ENCODE data around the gene SLC2A4.

The SLC2A4 gene

DNA sequence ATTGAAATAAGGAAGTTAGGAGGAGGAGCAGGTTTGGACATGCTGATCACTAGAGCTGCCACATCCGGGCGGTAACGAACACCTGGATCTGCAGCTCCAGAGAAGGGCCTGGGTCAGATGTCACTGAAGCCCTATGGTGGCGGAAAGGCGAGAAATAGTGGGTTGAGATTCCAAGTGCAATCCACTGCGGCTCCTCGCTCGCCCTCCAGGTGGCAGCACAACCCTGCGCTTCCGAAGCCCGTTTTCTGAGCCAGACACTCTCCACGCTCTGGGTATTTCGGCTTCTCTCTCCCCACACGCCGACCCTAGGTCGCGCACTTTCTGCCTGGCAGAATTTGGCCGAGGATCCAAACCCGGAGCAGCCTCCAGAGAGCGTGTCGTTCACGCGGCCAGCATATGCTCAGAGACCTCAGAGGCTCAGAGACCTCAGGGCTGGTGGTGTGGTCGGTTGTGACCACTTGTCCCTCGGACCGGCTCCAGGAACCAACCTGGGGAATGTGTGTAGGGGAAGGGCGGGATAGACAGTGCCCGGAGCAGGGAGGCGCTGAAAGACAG lies 922 bp upstream of the SLC2A4 start:
- peak; percentile 79 for DNase-seq

DNA sequence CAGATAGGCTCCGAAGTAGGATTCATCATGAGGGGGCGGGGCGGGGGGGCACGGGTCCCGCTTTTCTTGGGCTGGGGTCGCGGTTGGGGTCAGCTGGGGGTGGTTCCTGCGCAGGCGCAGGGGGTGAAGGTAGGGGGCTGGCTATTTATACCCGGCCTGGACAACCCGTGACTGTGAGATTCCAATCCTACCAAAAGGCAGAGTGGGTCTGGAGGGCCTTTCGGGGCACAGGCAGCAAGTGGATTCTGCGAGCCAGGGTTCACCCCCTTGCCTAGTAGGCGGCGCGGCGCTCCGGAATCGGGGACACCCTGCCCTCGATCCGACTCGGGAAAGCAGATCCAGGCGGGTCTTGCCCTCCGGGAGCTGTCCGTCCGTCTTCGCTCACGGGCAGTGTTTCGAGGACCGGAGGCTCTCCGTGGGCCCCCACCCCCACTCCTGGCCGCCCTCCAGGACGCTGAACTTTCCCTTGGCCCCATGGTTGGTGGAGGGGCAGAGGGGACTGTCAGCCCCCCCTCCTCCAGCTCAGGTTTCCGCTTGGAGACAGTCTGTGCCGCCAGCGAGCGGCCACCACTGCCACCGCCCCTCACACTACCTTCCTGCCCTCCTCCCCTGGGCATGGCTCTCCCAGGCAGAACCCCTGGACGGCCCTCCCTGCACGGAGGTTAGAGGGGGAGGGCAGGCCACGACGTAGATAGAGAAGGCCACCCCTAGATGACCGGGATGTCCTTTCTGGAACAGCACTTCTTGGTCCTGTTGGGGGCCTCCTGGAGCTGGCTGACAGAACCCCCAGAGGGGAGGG lies 634 bp downstream of the SLC2A4 start:
- no peak for DNase-seq

DNA sequence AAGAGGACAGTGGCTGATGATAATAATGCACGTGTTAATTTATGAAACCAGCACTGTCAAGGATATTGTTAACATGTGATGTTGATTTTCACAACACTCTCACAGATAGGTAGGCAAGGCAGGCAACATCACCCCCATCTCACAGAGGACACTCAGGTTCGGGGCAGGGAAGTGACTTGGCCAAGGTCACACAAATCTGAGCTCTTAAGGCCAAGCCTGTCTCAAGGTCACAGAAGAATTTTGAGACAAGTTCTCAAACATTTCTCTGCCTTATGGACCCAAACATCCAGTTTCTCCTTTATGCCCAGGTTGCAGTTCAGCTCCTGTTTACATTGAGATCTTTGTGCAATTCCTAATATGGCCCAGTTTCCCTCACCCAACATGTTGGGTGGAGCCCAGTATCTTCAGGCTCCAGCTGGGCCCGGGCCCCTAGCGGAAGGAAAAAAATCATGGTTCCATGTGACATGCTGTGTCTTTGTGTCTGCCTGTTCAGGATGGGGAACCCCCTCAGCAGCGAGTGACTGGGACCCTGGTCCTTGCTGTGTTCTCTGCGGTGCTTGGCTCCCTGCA lies 1.3 kb downstream of the SLC2A4 start:
- DNase-seq = no peak

DNA sequence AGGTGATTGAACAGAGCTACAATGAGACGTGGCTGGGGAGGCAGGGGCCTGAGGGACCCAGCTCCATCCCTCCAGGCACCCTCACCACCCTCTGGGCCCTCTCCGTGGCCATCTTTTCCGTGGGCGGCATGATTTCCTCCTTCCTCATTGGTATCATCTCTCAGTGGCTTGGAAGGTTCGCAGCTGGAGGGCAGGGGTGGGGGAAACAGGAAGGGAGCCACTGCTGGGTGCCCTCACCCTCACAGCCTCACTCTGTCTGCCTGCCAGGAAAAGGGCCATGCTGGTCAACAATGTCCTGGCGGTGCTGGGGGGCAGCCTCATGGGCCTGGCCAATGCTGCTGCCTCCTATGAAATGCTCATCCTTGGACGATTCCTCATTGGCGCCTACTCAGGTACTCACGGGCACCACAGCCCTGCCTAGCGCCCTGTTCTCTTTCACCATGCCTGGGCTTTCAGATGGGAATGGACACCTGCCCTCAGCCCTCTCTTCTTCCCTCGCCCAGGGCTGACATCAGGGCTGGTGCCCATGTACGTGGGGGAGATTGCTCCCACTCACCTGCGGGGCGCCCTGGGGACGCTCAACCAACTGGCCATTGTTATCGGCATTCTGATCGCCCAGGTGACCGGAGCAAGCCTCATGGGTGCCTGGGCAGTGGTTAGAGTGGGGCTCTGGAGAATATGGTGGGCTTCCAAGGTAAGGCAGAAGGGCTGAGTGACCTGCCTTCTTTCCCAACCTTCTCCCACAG lies 2.1 kb downstream of the SLC2A4 start:
- DNase-seq = no peak

DNA sequence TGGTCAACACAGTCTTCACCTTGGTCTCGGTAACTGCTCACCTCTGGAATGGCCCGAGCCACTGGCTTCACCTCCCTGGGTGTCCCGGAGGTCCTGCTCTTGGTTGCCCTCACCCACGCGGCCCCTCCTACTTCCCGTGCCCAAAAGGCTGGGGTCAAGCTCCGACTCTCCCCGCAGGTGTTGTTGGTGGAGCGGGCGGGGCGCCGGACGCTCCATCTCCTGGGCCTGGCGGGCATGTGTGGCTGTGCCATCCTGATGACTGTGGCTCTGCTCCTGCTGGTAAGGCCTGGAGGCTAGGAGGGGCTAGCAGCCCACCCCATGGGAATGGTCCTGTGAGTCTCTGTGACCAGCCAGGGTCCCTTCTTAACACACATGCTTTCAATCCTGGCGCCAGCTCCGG lies 3.4 kb downstream of the SLC2A4 start:
- DNase-seq = no peak

DNA sequence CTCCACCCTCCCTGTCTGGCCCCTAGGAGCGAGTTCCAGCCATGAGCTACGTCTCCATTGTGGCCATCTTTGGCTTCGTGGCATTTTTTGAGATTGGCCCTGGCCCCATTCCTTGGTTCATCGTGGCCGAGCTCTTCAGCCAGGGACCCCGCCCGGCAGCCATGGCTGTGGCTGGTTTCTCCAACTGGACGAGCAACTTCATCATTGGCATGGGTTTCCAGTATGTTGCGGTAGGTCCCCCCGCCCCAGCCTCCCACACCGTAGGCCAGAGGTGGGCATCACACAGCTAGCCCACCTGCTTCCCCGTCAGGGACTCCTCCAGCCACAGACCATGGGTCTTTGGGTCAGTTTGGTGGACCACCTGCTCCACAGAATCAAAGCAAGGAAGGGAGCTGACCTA lies 4.2 kb downstream of the SLC2A4 start:
- DNase-seq = no peak

DNA sequence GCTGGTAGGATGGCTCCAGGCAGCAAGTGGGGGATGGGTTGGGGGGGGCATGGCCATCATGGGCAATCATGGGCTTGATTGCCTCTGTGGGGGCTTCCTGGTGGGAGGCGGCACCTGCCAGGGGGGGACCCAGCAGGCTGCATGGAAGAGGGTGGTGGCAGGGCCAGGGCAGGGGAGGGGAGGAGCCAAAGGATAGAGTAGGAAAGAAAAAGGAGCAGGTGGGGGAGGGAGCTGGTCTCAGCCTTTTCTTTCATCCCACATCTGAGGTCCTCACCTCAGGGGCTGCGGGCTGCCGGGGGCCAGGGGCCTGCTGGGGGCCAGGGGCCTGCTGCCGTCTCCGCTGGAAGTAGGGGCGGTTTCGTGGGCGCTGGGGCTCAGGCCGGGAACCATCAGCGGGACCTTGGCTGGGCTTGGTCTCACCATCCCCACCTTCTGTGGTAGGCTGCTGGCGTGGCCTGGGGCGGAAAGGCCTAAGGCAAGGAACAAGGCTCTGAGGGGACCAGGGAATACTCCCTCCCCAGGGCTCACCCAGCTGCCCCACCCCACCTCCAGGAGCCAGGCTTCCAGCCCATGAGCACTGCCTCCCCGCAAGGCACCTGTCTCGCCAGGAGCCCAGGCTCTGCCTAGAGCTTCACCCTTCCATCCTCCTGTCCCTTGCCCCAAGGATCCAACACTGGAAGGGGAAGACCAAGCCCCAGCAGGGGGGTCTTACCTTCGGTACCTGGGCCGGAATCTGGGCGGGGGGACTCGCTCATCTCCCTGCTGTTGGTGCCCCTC lies 7.9 kb downstream of the SLC2A4 start:
- DNase-seq = no peak

DNA sequence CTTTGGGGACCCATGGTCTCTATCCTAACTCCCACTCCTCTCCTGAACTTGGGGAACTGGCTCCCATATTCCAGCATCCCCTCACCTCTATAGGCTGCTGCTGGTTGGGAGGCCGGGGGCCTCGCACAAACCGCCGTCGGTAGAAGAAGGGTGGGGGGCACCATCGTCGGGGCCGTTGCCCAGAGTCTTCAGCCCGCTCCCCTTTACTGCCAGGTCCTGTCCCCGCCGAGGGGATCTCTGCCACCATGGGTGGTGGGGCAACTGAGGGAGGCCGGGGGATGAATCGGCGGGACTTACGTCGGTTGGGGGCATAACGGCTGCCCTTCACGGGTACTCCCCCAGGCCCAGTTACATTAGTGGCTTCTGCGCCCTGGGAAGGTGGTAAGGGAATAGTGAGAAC lies 8.6 kb downstream of the SLC2A4 start:
- no peak for DNase-seq

DNA sequence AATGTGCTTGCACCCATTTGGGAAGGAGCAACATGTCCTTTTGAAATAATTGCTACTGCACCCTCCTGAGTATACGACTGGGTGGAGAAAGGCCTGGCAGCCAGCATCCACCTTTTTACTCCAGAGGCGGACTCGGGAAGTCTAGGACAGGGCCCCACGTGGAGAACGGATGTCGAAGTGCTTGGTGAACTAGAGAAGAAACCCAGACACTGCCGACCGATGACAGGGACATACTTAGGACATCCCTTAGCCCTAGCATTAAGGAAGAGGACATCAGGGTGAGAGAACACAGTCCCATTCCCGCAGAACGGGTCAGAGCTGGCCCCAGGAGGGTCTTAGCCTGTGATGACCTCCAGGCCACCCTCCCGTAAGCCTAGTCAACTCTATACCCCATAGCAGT lies 9.2 kb downstream of the SLC2A4 start:
- no peak for DNase-seq

DNA sequence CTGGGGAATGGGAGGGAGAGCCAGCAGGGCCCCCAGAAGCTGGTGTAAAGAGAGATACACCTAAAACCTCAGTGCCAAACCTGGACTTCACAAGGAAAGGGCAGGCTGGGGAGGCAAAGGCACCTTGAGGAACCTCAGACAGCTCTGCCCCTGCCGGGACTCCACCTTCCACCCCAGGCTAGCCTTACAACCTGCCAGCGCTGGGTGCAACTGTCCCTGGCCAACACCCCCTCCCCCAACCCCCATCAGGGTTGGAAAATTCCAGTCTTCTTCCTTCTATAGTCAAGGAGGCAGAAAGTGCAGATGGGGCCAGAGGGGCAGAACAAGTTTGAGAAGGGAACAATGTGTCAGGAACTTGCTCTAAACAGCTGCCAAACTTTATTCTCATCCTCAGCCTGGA lies 10.7 kb downstream of the SLC2A4 start:
- no peak for DNase-seq

DNA sequence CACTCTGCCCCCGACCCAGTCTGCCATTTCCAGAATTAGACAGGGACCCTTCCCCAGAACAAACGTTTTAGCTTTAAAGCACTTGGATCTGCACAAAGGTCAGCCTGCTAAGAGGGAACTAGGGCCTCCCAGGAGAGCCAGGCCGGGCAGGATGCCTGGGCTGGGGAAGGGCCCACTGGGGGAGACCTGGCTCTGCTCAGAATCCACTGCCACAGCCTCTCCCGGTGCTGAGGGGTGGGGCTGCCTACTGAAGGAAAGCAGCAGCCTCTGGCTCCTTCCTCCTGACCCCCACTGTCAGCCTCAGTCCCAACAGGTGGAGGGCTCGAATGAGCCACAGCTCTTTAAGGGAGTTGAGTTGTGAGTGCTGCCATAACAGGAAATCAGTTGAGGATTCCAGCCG lies 11.2 kb downstream of the SLC2A4 start:
- no peak for DNase-seq

DNA sequence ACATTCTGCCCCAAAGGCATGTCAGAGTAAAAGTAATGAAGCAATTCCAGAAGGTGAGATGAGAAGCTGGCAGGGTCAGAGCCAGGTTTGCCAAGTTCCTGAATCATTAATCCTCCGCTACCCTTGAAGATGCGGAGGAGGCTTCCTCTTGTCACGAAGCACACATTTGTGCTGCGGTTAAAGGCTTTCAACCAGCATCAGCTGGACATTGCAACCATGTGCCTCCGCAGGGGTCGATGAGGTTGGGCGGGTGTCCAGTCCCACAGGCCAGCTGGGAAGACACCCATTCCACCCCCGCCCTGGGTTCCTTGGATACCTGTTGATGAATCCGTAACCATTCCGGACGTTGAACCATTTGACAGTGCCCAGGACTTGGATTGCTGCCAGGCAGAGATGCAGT lies 11.6 kb downstream of the SLC2A4 start:
- DNase-seq = no peak

DNA sequence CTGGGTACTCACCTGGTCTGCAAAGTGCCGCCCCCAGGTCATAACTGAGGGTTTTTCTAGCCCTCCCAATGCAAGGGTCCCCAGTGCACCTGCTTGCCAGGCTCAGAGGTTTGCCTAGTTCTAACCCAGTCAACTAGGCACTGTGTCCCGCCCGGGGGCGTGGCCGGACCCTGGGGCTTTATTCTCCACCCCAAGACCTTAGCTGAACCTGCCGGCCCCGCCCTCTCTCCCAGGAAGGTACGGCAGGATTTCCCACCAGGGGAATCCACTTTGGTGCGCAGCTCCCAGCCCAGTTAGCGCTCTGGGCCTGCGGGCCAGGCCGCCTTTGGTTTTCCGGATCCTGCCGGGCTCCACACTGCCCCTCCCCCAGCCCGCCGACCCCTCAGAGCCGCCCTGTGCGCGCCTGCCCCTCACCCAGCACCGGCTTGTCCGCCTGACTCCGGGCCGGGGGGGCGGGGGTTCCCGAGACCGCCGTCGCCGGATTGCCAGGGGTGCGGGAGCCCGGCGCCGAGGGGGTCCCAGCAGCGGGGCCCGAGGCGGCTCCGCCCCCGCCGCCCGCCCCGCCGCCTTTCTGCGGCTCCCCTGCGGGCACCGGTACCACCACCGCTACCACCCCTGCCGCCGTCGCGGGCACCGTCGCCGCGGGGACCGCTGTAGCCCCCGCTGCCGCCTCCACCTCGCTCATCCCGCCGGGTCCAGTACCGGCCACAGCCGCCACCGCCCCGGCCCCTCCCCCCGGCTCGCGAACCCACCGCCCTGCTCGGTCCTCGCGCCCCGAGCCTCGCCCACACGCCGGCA lies 12.5 kb downstream of the SLC2A4 start:
- DNase-seq = no peak

DNA sequence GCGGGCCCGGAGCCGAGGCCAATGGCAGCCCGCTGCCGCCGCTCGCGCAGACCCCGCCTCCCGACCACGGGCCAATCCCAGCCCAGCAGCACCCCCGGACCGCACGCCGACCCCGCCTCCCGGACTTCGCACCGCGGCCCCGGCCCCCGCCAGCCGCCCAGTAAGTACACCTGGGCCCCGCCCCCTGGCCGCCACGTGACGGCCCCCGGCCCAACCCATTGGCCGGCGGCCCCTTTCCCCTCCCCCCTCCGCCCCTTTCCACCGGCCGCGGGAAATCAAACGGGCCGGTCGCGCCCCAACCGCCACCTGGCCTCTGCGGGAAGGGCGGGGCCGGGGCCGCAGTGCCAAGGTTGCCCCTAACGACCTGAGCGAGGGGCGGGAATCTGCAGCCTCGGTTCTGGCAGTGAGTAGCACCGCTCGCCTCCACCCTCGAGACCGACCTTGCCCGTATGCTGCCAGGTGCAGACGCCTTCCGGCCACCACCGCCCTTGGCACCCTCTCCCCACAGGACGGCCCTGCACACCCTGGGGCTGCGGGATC lies 13.2 kb downstream of the SLC2A4 start, which contains the start of gene YBX2:
YBX2 (minus strand) TSS at position 26 of the 540 bp plus-strand sequence. CDS start 139 bp downstream, outside the sequence.
- peak; percentile 55 for DNase-seq

DNA sequence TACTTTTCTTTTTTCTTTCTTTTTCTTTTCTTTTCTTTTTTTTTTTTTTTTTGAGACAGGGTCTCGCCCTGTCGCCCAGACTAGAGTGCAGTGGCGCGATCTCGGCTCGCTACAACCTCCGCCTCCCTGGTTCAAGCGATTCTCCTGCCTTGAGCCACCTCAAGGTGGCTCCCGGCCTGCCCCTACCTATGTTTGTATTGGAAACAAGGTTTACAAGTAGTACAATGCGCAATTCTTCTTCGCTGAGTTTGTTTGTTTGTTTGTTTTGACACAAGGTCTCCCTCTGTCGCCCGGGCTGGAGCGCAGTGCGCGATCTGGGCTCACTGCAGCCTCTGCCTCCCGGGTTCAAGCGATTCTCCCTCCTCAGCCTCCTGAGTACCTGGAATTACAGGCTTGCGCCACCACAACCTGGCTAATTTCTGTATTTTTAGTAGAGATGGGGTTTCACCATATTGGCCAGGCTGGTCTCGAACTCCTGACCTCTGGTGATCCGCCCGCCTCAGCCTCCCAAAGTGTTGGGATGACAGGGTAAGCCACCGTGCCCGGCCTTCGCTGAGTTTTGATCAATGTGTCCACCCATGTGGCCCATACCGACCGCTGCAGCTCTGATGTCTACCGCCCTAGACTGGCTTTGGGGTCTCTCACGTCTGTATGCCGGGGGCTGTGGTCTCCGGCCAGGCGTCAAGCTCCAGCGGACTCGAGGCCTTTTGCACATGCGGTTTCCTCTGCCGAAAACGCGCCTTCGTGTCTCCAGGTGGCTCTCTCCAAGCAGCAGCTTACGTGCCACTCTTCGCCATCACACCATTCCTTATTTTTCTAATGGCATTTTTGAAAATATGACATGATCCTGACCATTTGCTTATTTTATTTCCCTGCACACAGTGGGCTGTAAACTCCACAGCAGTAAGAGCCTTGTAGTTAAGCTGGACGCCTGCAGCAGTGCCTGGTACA lies 14.0 kb downstream of the SLC2A4 start:
- DNase-seq = no peak

DNA sequence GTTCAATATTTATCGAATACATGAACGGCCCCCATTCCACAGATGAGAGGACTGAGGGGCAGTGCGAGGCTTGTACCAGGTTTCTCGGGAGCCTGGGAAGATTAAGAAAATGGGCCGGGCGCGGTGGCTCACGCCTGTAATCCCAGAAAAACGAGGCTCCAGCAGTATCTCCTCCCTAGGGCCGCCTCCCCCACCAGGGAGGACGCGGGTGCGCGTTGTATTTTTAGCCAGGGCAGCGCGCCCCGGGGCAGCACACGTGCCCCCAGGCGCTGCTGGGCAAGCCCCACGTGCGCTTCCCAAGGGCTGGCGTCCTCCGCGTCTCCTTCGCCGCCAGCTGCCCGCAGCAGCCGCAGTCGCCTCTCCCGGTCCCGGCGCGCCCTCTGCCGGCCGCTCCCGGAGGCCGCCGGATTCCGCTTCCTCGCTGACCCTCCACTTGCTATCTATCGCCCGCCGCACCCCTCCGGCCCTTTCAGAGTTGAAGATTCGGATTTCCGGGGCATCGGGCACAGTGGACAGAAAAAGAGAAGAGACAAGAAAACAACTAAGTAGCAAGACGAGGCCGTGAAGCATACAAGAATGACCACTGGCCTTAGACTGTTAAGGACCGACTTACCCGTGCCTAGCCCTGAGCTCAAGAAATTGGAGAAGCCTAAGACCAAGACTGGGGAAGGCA lies 14.8 kb downstream of the SLC2A4 start:
- DNase-seq = peak; percentile 38

DNA sequence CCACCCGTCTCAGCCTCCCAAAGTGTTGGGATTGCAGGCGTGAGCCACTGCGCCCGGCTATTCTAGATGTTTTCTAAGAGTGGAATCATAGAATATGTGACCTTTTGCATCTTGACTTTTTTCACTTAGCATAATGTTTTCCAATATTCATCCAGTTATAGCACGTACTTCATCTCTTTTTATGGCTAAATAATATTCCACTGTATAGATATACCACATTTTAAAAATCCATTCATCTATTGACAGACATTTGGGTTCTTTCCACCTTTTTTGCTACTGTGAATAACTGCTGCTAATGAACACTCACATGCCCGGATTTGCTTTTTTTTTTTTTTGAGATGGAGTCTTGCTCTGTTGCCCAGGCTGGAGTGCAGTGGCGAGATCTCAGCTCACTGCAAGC lies 22.7 kb downstream of the SLC2A4 start:
- no peak for DNase-seq

DNA sequence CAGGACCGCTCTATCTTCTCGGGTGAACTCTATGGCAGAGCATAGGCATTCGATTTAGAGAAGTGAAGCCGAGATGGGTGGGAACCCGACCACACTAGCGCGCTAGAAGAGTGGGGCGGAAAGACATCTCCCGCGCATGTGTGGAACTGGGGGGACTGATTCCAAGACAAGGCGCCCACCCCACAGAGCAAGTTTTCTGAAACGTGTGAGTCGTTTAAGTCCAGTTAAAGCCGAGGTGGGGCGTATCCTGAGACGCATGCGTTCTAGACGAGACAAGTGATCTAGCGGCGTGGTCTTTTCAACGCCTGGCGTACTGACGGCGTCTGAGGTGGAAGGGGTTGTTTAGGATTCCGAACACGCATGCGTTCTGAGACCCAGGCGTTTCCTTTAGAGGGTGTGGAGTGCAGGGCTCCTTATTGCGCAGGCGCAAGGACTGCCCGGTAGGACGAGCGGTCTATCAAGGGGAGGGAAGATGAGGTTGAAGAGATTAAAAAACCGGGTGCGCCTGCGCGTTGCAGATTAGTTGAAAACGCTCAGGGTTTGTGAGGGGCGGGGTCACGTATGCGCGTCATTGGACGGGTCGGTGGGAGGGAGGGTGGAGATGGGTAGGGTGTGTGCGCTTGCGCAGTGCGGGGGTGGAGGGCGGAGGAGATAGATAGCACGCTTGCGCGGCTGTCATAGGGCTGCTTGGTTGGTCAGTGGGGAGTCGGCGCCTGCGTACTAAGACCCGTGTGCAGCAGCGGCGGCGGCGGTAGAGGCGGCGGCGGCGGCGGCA lies 25.6 kb downstream of the SLC2A4 start, which contains the start of gene EIF5A:
EIF5A (plus strand) TSS at position 718 of the 775 bp plus-strand sequence. CDS start 2,008 bp downstream, outside the sequence.
- peak; percentile 100 for DNase-seq

Measured in activated effector memory CD4-positive, alpha-beta T cell treated with Interleukin-2 at 50 U/mL for 16 hours (primary cell).